Measurements from ENCODE around the gene CDK11B. TPM values are rescaled to one million over a fixed set of nuclear protein-coding genes. Genes with fewer than 3 reads are reported as not detected.
A peak's percentile ranks its signal among the peaks of the same experiment; 100 is the strongest.

CDK11B gene
- total RNA-seq, 2 donors from 2014 or later: 31.8 to 44.7 TPM

DNA sequence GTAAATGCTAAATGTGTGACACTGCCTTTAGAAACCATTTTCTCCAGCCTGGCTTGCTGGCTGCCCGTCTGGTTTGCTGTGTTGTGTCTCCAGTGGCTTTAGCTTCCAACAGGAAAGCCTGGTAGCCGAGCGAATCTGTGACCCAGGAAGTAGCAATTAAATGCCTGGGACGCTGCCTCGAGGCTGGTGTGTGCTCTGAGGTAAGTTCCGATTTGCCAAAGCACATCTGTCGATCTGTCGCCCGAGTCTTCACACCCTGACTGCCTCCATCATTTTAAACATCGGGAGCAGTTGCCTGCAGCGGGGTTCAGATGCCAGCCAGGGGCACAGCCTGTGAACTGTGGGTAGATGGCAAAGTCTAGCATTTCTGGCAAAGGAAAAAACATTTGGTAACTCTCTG is 41.3 kb downstream of the CDK11B start:
- intact Hi-C loops (cut with DNase I): no loop called here
- no peak overlapping the region for H3K4me3 ChIP-seq
- no peaks in the 10 kb centered on the region for H3K9me3 ChIP-seq
- peaks cover 14% of the 10 kb centered on the region for H3K4me1 ChIP-seq
- TF ChIP-seq, protein P1, sequence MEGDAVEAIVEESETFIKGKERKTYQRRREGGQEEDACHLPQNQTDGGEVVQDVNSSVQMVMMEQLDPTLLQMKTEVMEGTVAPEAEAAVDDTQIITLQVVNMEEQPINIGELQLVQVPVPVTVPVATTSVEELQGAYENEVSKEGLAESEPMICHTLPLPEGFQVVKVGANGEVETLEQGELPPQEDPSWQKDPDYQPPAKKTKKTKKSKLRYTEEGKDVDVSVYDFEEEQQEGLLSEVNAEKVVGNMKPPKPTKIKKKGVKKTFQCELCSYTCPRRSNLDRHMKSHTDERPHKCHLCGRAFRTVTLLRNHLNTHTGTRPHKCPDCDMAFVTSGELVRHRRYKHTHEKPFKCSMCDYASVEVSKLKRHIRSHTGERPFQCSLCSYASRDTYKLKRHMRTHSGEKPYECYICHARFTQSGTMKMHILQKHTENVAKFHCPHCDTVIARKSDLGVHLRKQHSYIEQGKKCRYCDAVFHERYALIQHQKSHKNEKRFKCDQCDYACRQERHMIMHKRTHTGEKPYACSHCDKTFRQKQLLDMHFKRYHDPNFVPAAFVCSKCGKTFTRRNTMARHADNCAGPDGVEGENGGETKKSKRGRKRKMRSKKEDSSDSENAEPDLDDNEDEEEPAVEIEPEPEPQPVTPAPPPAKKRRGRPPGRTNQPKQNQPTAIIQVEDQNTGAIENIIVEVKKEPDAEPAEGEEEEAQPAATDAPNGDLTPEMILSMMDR (IDR thresholded peaks at IDR 0.05): no peak
- no peak for DNase-seq
- H3K36me3 ChIP-seq: no peaks in the 10 kb centered on the region
- H3K9ac ChIP-seq (ENCODE audit: low read depth in 2 of 2, low read length in 2 of 2): peak overlapping the region in 1 of 2 donors; percentile 87
- no peaks in the 10 kb centered on the region for H3K27me3 ChIP-seq
- H3K27ac ChIP-seq: no peak overlapping the region

DNA sequence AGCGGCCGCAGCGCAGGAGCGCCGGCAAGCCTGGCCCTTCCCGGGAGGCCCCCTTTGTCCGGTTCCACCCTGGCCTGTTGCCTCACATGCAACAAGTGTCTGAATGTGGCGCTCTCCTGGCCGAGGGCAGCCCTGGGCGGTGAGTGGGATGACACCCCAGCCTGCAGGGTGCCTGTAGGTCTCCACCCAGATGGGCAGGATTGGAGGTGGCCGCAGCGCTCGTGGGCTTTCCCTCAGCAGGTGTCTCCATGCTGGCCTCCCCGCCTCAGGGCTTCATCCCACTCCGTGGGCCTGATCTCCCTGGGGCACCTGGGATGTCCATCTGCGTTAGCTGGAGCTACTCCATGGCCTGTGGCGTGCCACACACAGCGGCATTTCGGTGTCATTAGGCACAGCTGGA is 42.0 kb downstream of the CDK11B start:
- no peaks in the 10 kb centered on the region for H3K36me3 ChIP-seq
- DNase-seq: no peak
- TF ChIP-seq, protein P1 (IDR thresholded peaks at IDR 0.05): no peak
- intact Hi-C loops (cut with DNase I): no loop called here
- peak overlapping the region; percentile 87 to 98 for H3K9ac ChIP-seq (ENCODE audit: low read depth in 2 of 2, low read length in 2 of 2)
- no peaks in the 10 kb centered on the region for H3K9me3 ChIP-seq
- no peaks in the 10 kb centered on the region for H3K27me3 ChIP-seq
- peak overlapping the region; percentile 95 for H3K4me3 ChIP-seq
- H3K27ac ChIP-seq: no peak overlapping the region
- H3K4me1 ChIP-seq: peaks cover 14% of the 10 kb centered on the region

DNA sequence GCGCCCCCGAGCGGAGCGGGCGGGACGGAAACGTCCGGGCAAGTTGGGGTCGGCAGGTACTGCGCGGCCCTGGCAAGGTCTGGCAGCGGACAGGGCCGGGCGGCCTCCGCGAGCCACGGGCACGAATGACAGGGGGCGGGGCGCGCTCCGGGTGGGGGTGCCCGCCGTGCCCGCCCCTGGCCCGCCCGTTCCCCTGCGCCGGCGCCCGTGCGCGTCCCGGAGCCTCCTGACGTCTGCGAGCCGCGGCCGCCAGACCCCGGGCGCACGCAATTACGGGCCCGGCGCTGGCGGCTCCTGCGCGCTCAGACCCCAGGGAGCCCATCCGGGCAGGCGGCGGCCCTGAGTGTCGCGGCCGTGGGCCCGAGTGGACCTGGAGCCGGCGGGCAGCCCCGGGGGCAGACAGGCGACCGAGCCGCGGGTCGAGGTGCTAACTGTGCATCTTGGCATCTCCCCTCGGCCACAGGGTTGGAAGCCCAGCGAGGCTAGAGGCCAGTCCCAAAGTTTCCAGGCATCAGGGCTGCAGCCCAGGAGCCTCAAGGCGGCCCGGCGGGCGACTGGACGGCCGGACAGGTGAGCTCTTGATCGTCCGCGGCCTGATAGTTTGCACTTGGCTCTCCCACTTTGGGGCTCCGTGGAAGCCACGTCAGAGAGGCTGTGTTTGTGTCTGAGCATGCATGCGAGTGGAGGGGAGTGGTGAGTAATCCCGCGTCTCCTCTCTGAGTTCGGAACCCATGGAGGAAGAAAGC is 42.6 kb downstream of the CDK11B start:
- DNase-seq: peak; percentile 56
- intact Hi-C loops (cut with DNase I): no loop called here

DNA sequence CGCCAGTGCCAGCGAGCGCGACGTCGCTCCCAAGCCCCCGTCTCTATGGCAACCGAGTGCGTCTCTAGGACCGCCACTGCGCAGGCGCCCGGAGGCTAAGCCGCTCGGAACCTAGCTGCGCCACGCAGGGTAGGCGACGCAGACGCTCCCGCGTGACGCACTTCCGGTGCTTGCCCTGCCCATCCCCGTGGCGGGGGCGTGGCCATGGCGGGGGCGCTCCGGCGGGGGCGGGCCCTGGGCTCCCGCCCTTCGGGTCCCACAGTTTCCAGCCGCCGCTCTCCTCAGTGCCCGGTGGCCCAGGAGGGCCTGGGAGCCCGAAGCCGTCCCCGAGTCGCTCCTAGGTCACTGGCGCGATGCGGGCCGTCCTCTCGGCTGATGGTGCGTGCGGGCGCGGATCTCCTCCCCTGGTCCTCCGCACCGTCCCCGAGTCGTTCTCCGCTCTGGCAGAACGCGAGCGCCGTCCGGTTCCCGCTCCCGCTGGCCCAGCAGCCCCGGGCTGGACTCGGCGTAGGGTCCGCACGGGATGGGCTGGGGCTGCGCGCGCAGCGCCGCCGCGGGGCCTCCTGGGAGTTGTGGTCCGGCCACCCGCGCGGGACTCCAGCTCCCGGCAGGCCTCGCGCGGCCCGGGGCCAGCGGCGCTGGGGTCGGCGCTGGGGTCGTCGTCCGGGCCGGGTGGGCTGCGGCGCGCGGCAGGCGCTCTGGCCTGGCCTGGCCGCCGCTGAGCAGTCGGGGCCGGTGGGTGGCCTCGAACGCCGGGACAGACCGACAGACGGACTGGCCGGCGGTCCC is 43.4 kb downstream of the CDK11B start, which contains the start of gene MIB2:
Gene MIB2, plus strand, starts transcription at position 245 of the 789 bp plus-strand sequence. CDS start 7,953 bp downstream, outside the sequence.
- peak within 1 kb of the TSS; percentile 95 for H3K4me3 ChIP-seq
- DNase-seq: peak; percentile 97
- H3K9ac ChIP-seq (ENCODE audit: low read depth in 2 of 2, low read length in 2 of 2): peak within 1 kb of the TSS; percentile 87 to 98
- TF ChIP-seq, protein P1 (IDR thresholded peaks at IDR 0.05): no peak
- H3K36me3 ChIP-seq: no peaks in the 10 kb centered on the region
- peak within 1 kb of the TSS; percentile 100 for H3K27ac ChIP-seq
- H3K9me3 ChIP-seq: no peaks in the 10 kb centered on the region
- H3K27me3 ChIP-seq: no peaks in the 10 kb centered on the region
- H3K4me1 ChIP-seq: peaks cover 14% of the 10 kb centered on the region
- intact Hi-C loops (cut with DNase I): no loop called here

More for the DNA sequence above, 42.6 kb downstream of the CDK11B start:
- TF ChIP-seq, protein P1 (IDR thresholded peaks at IDR 0.05): no peak
- Histone ChIP-seq H3K27ac (peak overlapping the region; percentile 100), H3K4me3 (peak overlapping the region; percentile 95), H3K4me1 (peaks cover 14% of the 10 kb centered on the region), H3K9ac (ENCODE audit: low read depth in 2 of 2, low read length in 2 of 2) (peak overlapping the region; percentile 87 to 98), H3K27me3 (no peaks in the 10 kb centered on the region), H3K36me3 (no peaks in the 10 kb centered on the region), H3K9me3 (no peaks in the 10 kb centered on the region)

DNA sequence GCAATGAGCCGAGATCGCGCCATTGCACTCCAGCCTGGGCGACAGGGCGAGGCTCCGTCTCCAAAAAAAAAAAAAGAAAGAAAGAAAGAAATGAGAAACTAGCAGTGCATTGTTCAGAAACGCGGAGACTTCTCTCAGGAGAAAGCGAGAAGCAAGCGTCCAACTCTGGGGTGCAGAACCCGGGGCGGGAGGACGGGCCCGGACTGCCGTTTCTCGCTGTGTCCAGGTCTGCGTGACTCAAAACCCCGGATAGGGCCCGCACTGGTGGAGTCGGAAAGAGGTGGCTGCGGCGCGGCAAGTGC is 43.9 kb downstream of the CDK11B start:
- TF ChIP-seq, protein P1 (IDR thresholded peaks at IDR 0.05): no peak
- peaks cover 14% of the 10 kb centered on the region for H3K4me1 ChIP-seq

More for the DNA sequence above, 43.9 kb downstream of the CDK11B start:
- H3K9me3 ChIP-seq: no peaks in the 10 kb centered on the region
- no peaks in the 10 kb centered on the region for H3K27me3 ChIP-seq
- no peaks in the 10 kb centered on the region for H3K36me3 ChIP-seq
- intact Hi-C loops (cut with DNase I): no loop called here
- H3K4me3 ChIP-seq: peak overlapping the region; percentile 95
- peak overlapping the region; percentile 52 to 84 for H3K9ac ChIP-seq (ENCODE audit: low read depth in 2 of 2, low read length in 2 of 2)
- H3K27ac ChIP-seq: peak overlapping the region; percentile 100
- DNase-seq: no peak

Data from colonic mucosa (tissue), 4 donors.